NCI-H2196 treated with DMSO at 0.1 percent for 48 hours (cell line): ENCODE results near the gene VPS37B.

Source experiments
- DNase-seq: peaks from one replicate; lab custom pipeline; 2025; ENCODE audit not compliant: unreplicated experiment; lab: John Stamatoyannopoulos, UW

VPS37B gene

DNA sequence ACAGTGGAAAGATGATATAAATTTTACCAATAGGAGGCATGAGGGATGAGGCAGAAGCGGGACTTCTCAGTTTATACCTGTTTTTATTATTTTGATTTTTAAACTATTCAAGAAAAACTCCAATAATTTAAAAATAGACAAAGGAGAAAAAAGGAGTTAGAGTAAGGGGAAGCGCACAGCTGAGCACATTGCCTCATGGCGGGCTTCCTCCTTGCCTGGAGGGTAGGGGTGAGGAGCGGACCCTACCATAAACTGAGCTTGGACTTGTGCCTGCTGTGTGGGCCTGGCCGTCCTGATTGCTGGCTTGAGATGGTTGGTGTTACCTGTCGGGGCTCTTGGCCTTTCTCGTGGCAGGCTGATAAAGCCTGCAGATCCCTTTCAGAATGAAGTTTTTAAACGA, 75.8 kb downstream of the VPS37B start:
- DNase-seq: no peak

DNA sequence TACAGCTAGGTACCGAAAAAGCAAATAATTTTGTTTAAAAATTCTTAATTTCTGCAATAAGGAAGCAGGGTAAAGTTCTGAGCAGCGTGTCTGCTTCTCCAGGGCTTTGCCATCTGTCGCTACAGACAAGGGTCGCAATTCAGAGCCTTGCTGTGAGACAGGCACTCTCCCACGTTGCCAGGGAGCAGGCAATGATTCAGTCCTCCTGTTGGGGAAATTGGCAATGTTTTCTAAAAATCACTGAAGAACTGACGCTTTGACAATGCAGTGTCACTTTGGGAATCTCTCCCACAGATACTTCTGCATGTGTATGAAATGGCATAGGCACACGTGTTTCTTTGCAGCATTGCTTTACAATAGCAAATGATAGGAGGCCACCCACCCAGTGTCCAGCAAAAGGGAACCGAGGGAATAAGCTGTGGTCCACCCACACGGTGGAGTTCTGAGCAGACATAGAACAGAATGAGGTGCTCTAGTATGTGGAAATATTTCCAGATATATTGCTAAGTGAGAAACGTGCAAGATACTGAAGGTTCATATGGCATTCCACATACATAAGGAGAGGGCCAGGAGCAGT, 76.6 kb downstream of the VPS37B start:
- DNase-seq: no peak
